ENCODE data around the gene RINL.

RINL gene

GRCh38 chr19:38877781-38878574 is at the start of gene RINL:
TSS of gene RINL (minus strand) at chr19:38878275. CDS start at chr19:38876742, 1,533 bp downstream.
- no peaks in the 10 kb centered on the region for H3K9me3 ChIP-seq (ENCODE audit: control insufficient read depth in 5 of 5, low read length in 5 of 5)
- peaks cover 0 to 25% (median 12%) of the 10 kb centered on the region in 5 donors for H3K4me1 ChIP-seq (ENCODE audit: control insufficient read depth in 5 of 5, insufficient read depth in 5 of 5, low read length in 5 of 5)
- peak within 1 kb of the TSS in 3 of 5 donors; percentile 11 to 24 (median 22) for H3K4me3 ChIP-seq (ENCODE audit: low read depth in 1 of 5, low read length in 5 of 5)
- no peaks in the 10 kb centered on the region for H3K27me3 ChIP-seq (ENCODE audit: control insufficient read depth in 5 of 5, insufficient read depth in 4 of 5, low read length in 5 of 5)
- H3K9ac ChIP-seq (ENCODE audit: low read length in 5 of 5): peak within 1 kb of the TSS in 4 of 5 donors; percentile 48 to 67 (median 58)
- H3K27ac ChIP-seq (ENCODE audit: low read depth, low read length): peak within 1 kb of the TSS; percentile 41
- H3K36me3 ChIP-seq (ENCODE audit: control insufficient read depth in 5 of 5, insufficient read depth in 5 of 5, low read length in 5 of 5): peaks cover 0 to 38% (median 24%) of the 10 kb centered on the region in 5 donors

DNA sequence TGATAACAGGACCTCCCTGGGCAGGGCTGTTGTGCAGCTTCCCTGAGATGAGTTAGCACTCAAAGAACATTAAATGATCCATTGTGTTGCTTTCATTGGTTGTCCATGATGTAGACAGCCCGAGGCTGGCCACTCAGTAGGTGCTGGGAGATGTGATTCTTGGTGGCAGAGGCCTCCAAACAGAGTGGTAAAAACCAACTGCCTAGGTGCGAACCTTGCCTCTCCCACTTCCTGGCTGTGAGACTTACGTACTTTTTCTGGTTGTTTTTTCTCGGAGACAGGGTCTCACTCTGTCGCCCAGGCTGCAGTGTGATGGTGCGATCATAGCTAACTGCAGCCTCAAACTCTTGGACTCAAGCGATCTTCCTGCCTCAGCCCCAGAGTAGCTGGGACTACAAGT is 46.3 kb upstream of the RINL start:
- H3K36me3 ChIP-seq (ENCODE audit: control insufficient read depth in 5 of 5, insufficient read depth in 5 of 5, low read length in 5 of 5): peaks cover 0 to 40% (median 29%) of the 10 kb centered on the region in 5 donors
- no peak overlapping the region for H3K27ac ChIP-seq (ENCODE audit: low read depth, low read length)
- H3K27me3 ChIP-seq (ENCODE audit: control insufficient read depth in 5 of 5, insufficient read depth in 4 of 5, low read length in 5 of 5): no peaks in the 10 kb centered on the region
- H3K9ac ChIP-seq (ENCODE audit: low read length in 5 of 5): no peak overlapping the region
- no peak overlapping the region for H3K4me3 ChIP-seq (ENCODE audit: low read depth in 1 of 5, low read length in 5 of 5)
- peaks cover 0 to 3% (median 2%) of the 10 kb centered on the region in 5 donors for H3K4me1 ChIP-seq (ENCODE audit: control insufficient read depth in 5 of 5, insufficient read depth in 5 of 5, low read length in 5 of 5)
- no peaks in the 10 kb centered on the region for H3K9me3 ChIP-seq (ENCODE audit: control insufficient read depth in 5 of 5, low read length in 5 of 5)

- no peaks in the 10 kb centered on the region for H3K9me3 ChIP-seq (ENCODE audit: control insufficient read depth in 5 of 5, low read length in 5 of 5)
- H3K36me3 ChIP-seq (ENCODE audit: control insufficient read depth in 5 of 5, insufficient read depth in 5 of 5, low read length in 5 of 5): peaks cover 0 to 40% (median 29%) of the 10 kb centered on the region in 5 donors
- no peaks in the 10 kb centered on the region for H3K4me1 ChIP-seq (ENCODE audit: control insufficient read depth in 5 of 5, insufficient read depth in 5 of 5, low read length in 5 of 5)
- no peak overlapping the region for H3K27ac ChIP-seq (ENCODE audit: low read depth, low read length)
- no peak overlapping the region for H3K9ac ChIP-seq (ENCODE audit: low read length in 5 of 5)
- no peaks in the 10 kb centered on the region for H3K27me3 ChIP-seq (ENCODE audit: control insufficient read depth in 5 of 5, insufficient read depth in 4 of 5, low read length in 5 of 5)
- no peak overlapping the region for H3K4me3 ChIP-seq (ENCODE audit: low read depth in 1 of 5, low read length in 5 of 5)
Observed at GRCh38 chr19:38922482-38922881, 44.4 kb upstream of the RINL start.

- Histone ChIP-seq H3K4me1 (ENCODE audit: control insufficient read depth in 5 of 5, insufficient read depth in 5 of 5, low read length in 5 of 5) (no peaks in the 10 kb centered on the region), H3K36me3 (ENCODE audit: control insufficient read depth in 5 of 5, insufficient read depth in 5 of 5, low read length in 5 of 5) (peaks cover 0 to 40% (median 29%) of the 10 kb centered on the region in 5 donors), H3K4me3 (ENCODE audit: low read depth in 1 of 5, low read length in 5 of 5) (no peak overlapping the region), H3K27me3 (ENCODE audit: control insufficient read depth in 5 of 5, insufficient read depth in 4 of 5, low read length in 5 of 5) (no peaks in the 10 kb centered on the region), H3K9me3 (ENCODE audit: control insufficient read depth in 5 of 5, low read length in 5 of 5) (no peaks in the 10 kb centered on the region), H3K27ac (ENCODE audit: low read depth, low read length) (no peak overlapping the region), H3K9ac (ENCODE audit: low read length in 5 of 5) (no peak overlapping the region)
Observed at GRCh38 chr19:38921420-38922274, 43.6 kb upstream of the RINL start.

GRCh38 chr19:38920602-38921419 is 42.7 kb upstream of the RINL start:
- H3K4me1 ChIP-seq (ENCODE audit: control insufficient read depth in 5 of 5, insufficient read depth in 5 of 5, low read length in 5 of 5): no peaks in the 10 kb centered on the region
- H3K27ac ChIP-seq (ENCODE audit: low read depth, low read length): no peak overlapping the region
- no peak overlapping the region for H3K4me3 ChIP-seq (ENCODE audit: low read depth in 1 of 5, low read length in 5 of 5)
- H3K36me3 ChIP-seq (ENCODE audit: control insufficient read depth in 5 of 5, insufficient read depth in 5 of 5, low read length in 5 of 5): peaks cover 0 to 38% (median 30%) of the 10 kb centered on the region in 5 donors
- H3K27me3 ChIP-seq (ENCODE audit: control insufficient read depth in 5 of 5, insufficient read depth in 4 of 5, low read length in 5 of 5): no peaks in the 10 kb centered on the region
- no peak overlapping the region for H3K9ac ChIP-seq (ENCODE audit: low read length in 5 of 5)
- no peaks in the 10 kb centered on the region for H3K9me3 ChIP-seq (ENCODE audit: control insufficient read depth in 5 of 5, low read length in 5 of 5)

- Histone ChIP-seq H3K36me3 (ENCODE audit: control insufficient read depth in 5 of 5, insufficient read depth in 5 of 5, low read length in 5 of 5) (peaks cover 0 to 38% (median 25%) of the 10 kb centered on the region in 5 donors), H3K27me3 (ENCODE audit: control insufficient read depth in 5 of 5, insufficient read depth in 4 of 5, low read length in 5 of 5) (no peaks in the 10 kb centered on the region), H3K4me1 (ENCODE audit: control insufficient read depth in 5 of 5, insufficient read depth in 5 of 5, low read length in 5 of 5) (no peaks in the 10 kb centered on the region), H3K4me3 (ENCODE audit: low read depth in 1 of 5, low read length in 5 of 5) (no peak overlapping the region), H3K9ac (ENCODE audit: low read length in 5 of 5) (no peak overlapping the region), H3K9me3 (ENCODE audit: control insufficient read depth in 5 of 5, low read length in 5 of 5) (no peaks in the 10 kb centered on the region), H3K27ac (ENCODE audit: low read depth, low read length) (no peak overlapping the region)
Observed at GRCh38 chr19:38919837-38920601, 41.9 kb upstream of the RINL start.

DNA sequence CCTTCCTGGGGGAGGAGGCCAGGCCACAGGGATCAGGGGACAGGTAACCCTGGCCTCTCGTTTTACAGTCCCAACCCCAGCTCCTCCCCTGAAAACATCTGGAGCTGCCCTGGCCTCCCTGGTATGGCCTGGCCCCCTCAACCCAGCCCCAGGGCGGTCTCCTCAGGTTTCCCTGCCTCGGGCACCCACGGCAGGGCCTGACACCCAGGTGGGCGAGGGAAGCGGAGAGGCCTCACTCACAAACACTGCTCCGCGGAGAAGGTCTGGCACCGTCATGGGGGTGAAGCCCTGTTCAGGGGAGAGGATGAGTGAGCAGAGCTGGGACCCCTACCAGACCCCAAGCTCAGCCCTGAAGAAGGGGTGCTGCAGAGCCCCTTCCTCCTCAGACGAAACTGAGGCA is 40.5 kb upstream of the RINL start:
- Histone ChIP-seq H3K4me1 (ENCODE audit: control insufficient read depth in 5 of 5, insufficient read depth in 5 of 5, low read length in 5 of 5) (no peaks in the 10 kb centered on the region), H3K27ac (ENCODE audit: low read depth, low read length) (no peak overlapping the region), H3K9ac (ENCODE audit: low read length in 5 of 5) (no peak overlapping the region), H3K9me3 (ENCODE audit: control insufficient read depth in 5 of 5, low read length in 5 of 5) (no peaks in the 10 kb centered on the region), H3K36me3 (ENCODE audit: control insufficient read depth in 5 of 5, insufficient read depth in 5 of 5, low read length in 5 of 5) (peaks cover 0 to 28% (median 15%) of the 10 kb centered on the region in 5 donors), H3K27me3 (ENCODE audit: control insufficient read depth in 5 of 5, insufficient read depth in 4 of 5, low read length in 5 of 5) (no peaks in the 10 kb centered on the region), H3K4me3 (ENCODE audit: low read depth in 1 of 5, low read length in 5 of 5) (no peak overlapping the region)

DNA sequence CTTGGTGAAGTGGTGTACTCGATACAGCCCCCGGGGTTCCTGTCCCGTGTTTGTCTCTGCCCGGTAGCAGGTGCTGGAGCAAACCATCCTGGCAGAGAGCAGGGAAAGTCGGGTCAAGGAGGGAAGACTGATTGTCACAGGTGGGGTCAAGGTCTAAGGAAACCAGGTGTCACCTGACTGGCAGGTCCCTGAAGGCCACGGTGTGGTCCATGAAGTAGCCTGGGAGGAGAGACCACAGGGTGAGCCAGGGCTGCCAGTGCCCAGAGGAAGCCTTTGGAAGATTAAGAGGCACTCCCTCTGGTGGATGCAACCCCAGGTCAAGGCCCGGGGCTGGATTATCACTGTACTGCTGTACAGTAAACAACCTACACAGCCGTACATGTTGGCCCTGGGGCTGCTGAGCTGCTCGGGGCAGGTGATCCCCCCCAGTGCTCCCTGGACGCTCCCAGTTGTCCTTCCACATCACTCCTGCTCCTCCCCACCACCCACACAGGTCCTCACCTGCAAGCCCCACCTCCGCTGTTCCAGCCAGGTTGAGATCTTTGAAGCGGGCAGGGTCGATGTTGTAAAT is 39.9 kb upstream of the RINL start:
- no peaks in the 10 kb centered on the region for H3K9me3 ChIP-seq (ENCODE audit: control insufficient read depth in 5 of 5, low read length in 5 of 5)
- H3K27me3 ChIP-seq (ENCODE audit: control insufficient read depth in 5 of 5, insufficient read depth in 4 of 5, low read length in 5 of 5): no peaks in the 10 kb centered on the region
- H3K27ac ChIP-seq (ENCODE audit: low read depth, low read length): no peak overlapping the region
- H3K4me3 ChIP-seq (ENCODE audit: low read depth in 1 of 5, low read length in 5 of 5): no peak overlapping the region
- H3K36me3 ChIP-seq (ENCODE audit: control insufficient read depth in 5 of 5, insufficient read depth in 5 of 5, low read length in 5 of 5): peaks cover 0 to 28% (median 15%) of the 10 kb centered on the region in 5 donors
- no peaks in the 10 kb centered on the region for H3K4me1 ChIP-seq (ENCODE audit: control insufficient read depth in 5 of 5, insufficient read depth in 5 of 5, low read length in 5 of 5)
- H3K9ac ChIP-seq (ENCODE audit: low read length in 5 of 5): no peak overlapping the region

DNA sequence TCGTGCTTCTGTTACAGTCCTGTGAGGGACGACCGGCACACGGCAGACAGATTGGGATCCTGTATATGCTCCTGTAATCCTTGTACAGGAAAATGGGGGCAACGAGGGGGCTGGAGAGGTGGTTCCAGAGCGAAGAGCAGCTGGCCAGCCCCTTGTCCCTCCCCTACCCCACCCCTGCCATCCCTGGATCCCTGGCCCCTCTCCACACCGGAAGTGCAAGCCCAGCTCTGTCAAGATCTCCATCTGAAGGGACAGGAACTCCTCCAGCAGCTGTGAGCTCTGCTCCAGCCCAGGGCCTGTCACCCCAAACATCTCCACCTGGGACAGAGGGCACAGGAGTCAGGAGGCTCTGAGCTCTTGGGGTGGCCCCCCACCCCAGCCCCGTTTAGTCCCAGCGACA is 39.4 kb upstream of the RINL start:
- H3K4me3 ChIP-seq (ENCODE audit: low read depth in 1 of 5, low read length in 5 of 5): no peak overlapping the region
- H3K27ac ChIP-seq (ENCODE audit: low read depth, low read length): no peak overlapping the region
- H3K9ac ChIP-seq (ENCODE audit: low read length in 5 of 5): no peak overlapping the region
- H3K4me1 ChIP-seq (ENCODE audit: control insufficient read depth in 5 of 5, insufficient read depth in 5 of 5, low read length in 5 of 5): no peaks in the 10 kb centered on the region
- peaks cover 0 to 26% (median 15%) of the 10 kb centered on the region in 5 donors for H3K36me3 ChIP-seq (ENCODE audit: control insufficient read depth in 5 of 5, insufficient read depth in 5 of 5, low read length in 5 of 5)
- H3K9me3 ChIP-seq (ENCODE audit: control insufficient read depth in 5 of 5, low read length in 5 of 5): no peaks in the 10 kb centered on the region
- H3K27me3 ChIP-seq (ENCODE audit: control insufficient read depth in 5 of 5, insufficient read depth in 4 of 5, low read length in 5 of 5): peaks cover 0 to 2% (median 0%) of the 10 kb centered on the region in 5 donors

Data from subcutaneous abdominal adipose tissue (tissue), 5 donors.